MM.1S (cell line): ENCODE measurements around the gene KRAS.
A peak's percentile ranks its signal among the peaks of the same experiment; 100 is the strongest.

Experiments
- DNase-seq: peaks from one replicate; pipeline ENCODE4 v3.0.0-alpha.2; 2015
- H2AFZ ChIP-seq: fragments of 300-600 bp; sonication (generic); 2 replicates; pipeline ENCODE4 v1.6.0; 2016; ENCODE audit warnings: antibody characterized with exemption, low read length
- H3F3A ChIP-seq: fragments of 300-600 bp; sonication (generic); 2 replicates; pipeline ENCODE4 v1.6.1; 2016; ENCODE audit warnings: mild to moderate bottlenecking, antibody characterized with exemption, low read length, moderate library complexity, mixed read lengths; ENCODE audit not compliant: insufficient read depth
- H3K27ac ChIP-seq: fragments of 300-600 bp; sonication (generic); 2 replicates; pipeline ENCODE4 v1.5.1; 2016; ENCODE audit warnings: mild to moderate bottlenecking, low read length
- H3K27me3 ChIP-seq: fragments of 300-600 bp; sonication (generic); replicated peaks from 2 replicates; pipeline ENCODE4 v1.6.0; 2016; ENCODE audit warnings: low read length; ENCODE audit not compliant: insufficient read depth
- H3K36me3 ChIP-seq: fragments of 300-600 bp; sonication (generic); replicated peaks from 2 replicates; pipeline ENCODE4 v1.6.1; 2016; ENCODE audit warnings: mild to moderate bottlenecking, low read length, mixed read lengths; ENCODE audit not compliant: insufficient read depth
- H3K4me1 ChIP-seq: fragments of 300-600 bp; sonication (generic); 2 replicates; pipeline ENCODE4 v1.6.1; 2016; ENCODE audit warnings: low read length, mixed read lengths
- H3K4me2 ChIP-seq: fragments of 300-600 bp; sonication (generic); 2 replicates; pipeline ENCODE4 v1.6.0; 2016; ENCODE audit warnings: low read depth, low read length
- H3K4me3 ChIP-seq: fragments of 300-600 bp; sonication (generic); 2 replicates; pipeline ENCODE4 v1.5.1; 2016; ENCODE audit warnings: low read length, mixed read lengths
- H3K79me2 ChIP-seq: fragments of 300-600 bp; sonication (generic); 2 replicates; pipeline ENCODE4 v1.6.1; 2016; ENCODE audit warnings: mixed run types, low read length, mixed read lengths
- H3K9ac ChIP-seq: fragments of 300-600 bp; sonication (generic); 2 replicates; pipeline ENCODE4 v1.6.1; 2016; ENCODE audit warnings: low read length, mixed read lengths
- H3K9me2 ChIP-seq: fragments of 300-600 bp; sonication (generic); replicated peaks from 2 replicates; pipeline ENCODE4 v1.6.1; 2016; ENCODE audit warnings: mild to moderate bottlenecking, low read length, mixed read lengths; ENCODE audit not compliant: insufficient read depth
- H3K9me3 ChIP-seq: fragments of 300-600 bp; sonication (generic); replicated peaks from 2 replicates; pipeline ENCODE4 v1.6.1; 2016; ENCODE audit warnings: mild to moderate bottlenecking, low read length, mixed read lengths; ENCODE audit not compliant: insufficient read depth
- H4K20me1 ChIP-seq: fragments of 300-600 bp; sonication (generic); 2 replicates; pipeline ENCODE4 v1.6.1; 2016; ENCODE audit warnings: mild to moderate bottlenecking, low read length, moderate library complexity, mixed read lengths; ENCODE audit not compliant: insufficient read depth
- CTCF ChIP-seq: fragments of 300-600 bp; sonication (generic); IDR thresholded peaks from 2 replicates; pipeline ENCODE4 v1.5.1; 2016; ENCODE audit warnings: antibody characterized with exemption, low read length, mixed read lengths
- EZH2 ChIP-seq: fragments of 300-600 bp; sonication (generic); optimal IDR thresholded peaks from 2 replicates; pipeline ENCODE3; 2017; ENCODE audit warnings: low read depth, mild to moderate bottlenecking, antibody characterized with exemption, low read length, mixed read lengths
- EZH2phosphoT487 ChIP-seq: fragments of 300-600 bp; sonication (generic); IDR thresholded peaks from 2 replicates; pipeline ENCODE4 v1.6.1; 2018; ENCODE audit warnings: antibody characterized with exemption, low read length

Gene KRAS

GRCh38 chr12:25263594-25263993 lies 12.9 kb upstream of the KRAS start:
- Histone ChIP-seq H3K4me3 (no peak overlapping the region), H3K4me1 (peaks cover 33% of the 10 kb centered on the region), H3F3A (peaks cover 5% of the 10 kb centered on the region; the same call in 1 of the 2 replicates), H3K36me3 (no peaks in the 10 kb centered on the region), H3K9ac (no peak overlapping the region), H3K9me3 (no peaks in the 10 kb centered on the region), H3K27ac (no peak overlapping the region), H3K9me2 (no peaks in the 10 kb centered on the region), H2AFZ (no peak overlapping the region), H3K4me2 (peak overlapping the region; percentile 19; the same call in 1 of the 2 replicates), H3K79me2 (no peaks in the 10 kb centered on the region), H3K27me3 (no peaks in the 10 kb centered on the region), H4K20me1 (no peaks in the 10 kb centered on the region)
- TF ChIP-seq EZH2phosphoT487: no peak
- no peak for TF ChIP-seq EZH2
- TF ChIP-seq CTCF: no peak
- no peak for DNase-seq

GRCh38 chr12:25262389-25263074 lies 11.8 kb upstream of the KRAS start:
- peaks cover 24% of the 10 kb centered on the region for H3K4me1 ChIP-seq
- H3K9me2 ChIP-seq: no peaks in the 10 kb centered on the region
- no peak overlapping the region for H3K27ac ChIP-seq
- H3K27me3 ChIP-seq: no peaks in the 10 kb centered on the region
- DNase-seq: no peak
- H3K36me3 ChIP-seq: no peaks in the 10 kb centered on the region
- no peak overlapping the region for H3K4me2 ChIP-seq
- H2AFZ ChIP-seq: no peak overlapping the region
- no peaks in the 10 kb centered on the region for H3K9me3 ChIP-seq
- H3K4me3 ChIP-seq: no peak overlapping the region
- TF ChIP-seq EZH2phosphoT487 (no peak), EZH2 (no peak), CTCF (no peak)
- no peak overlapping the region for H3K9ac ChIP-seq
- no peaks in the 10 kb centered on the region for H4K20me1 ChIP-seq
- no peaks in the 10 kb centered on the region for H3F3A ChIP-seq
- no peaks in the 10 kb centered on the region for H3K79me2 ChIP-seq

DNA sequence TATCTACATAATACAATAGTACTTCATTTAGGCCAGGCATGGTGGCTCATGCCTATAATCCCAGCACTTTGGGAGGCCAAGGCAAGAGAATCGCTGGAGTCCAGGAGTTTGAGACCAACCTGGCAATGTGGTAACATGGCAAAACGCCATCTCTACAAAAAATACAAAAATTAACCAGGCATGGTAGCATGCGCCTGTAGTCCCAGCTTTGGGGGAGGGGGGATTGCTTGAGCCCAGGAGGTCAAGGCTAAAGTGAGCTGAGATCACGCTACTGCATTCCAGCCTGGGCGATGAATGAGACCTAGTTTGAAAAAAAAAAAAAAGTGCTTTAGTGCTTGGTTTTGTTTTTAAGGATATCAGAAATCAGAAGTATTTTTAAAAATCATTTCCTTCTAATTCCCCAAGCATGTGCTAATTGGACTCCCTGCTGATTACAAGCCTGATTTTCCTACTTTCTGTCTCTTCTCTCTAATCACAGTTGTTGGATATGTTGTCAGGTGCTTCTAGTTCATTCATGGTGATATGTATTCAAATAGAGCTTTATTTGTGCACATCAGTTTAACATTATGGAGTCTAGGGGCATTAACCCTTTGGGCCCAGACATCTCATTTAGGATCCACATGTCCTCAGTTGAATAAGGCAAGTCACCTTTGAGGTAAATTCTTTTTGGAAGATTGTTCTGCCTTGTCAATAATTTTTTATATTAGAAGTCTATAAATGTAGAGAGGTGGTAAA lies 7.0 kb upstream of the KRAS start:
- H3F3A ChIP-seq: no peaks in the 10 kb centered on the region
- H3K4me2 ChIP-seq: no peak overlapping the region
- H3K79me2 ChIP-seq: no peaks in the 10 kb centered on the region
- H3K36me3 ChIP-seq: no peaks in the 10 kb centered on the region
- H3K9ac ChIP-seq: no peak overlapping the region
- H2AFZ ChIP-seq: no peak overlapping the region
- H3K9me2 ChIP-seq: no peaks in the 10 kb centered on the region
- H3K27ac ChIP-seq: no peak overlapping the region
- no peak overlapping the region for H3K4me3 ChIP-seq
- H3K4me1 ChIP-seq: 0 out of 2 replicates have a peak, but pooled peaks cover 6% of the 10 kb centered on the region
- no peaks in the 10 kb centered on the region for H3K27me3 ChIP-seq
- DNase-seq: no peak
- H3K9me3 ChIP-seq: no peaks in the 10 kb centered on the region
- no peaks in the 10 kb centered on the region for H4K20me1 ChIP-seq
- no peak for TF ChIP-seq EZH2
- TF ChIP-seq EZH2phosphoT487: no peak
- no peak for TF ChIP-seq CTCF
